Activated CD8-positive, alpha-beta T cell treated with anti-CD3 and anti-CD28 coated beads for 36 hours (primary cell): ENCODE results near the gene THOC7. TPM values are rescaled to one million over a fixed set of nuclear protein-coding genes. Genes with fewer than 3 reads are reported as not detected.

Experiments
- ATAC-seq: fragments of 200-7000 bp; cut with Tn5 transposase; one replicate; pipeline ENCODE4 v1.10.0; 2021; ENCODE audit warnings: mild to moderate bottlenecking, moderate library complexity
- CTCF ChIA-PET: fragments of 350-600 bp; sonication (Branson Sonifier 250); formaldehyde crosslinking; loops from one replicate; lab custom pipeline; 2021; ENCODE audit warnings: antibody characterized with exemption; lab: Charles Lee
- POLR2A ChIA-PET: fragments of 350-600 bp; sonication (Branson Sonifier 250); formaldehyde crosslinking; loops from one replicate; lab custom pipeline; 2021; ENCODE audit warnings: antibody characterized with exemption; lab: Charles Lee
- DNase-seq: peaks from one replicate; pipeline ENCODE4 v3.0.0-alpha.2; 2020
- H3K27ac Mint-ChIP-seq: one replicate; pipeline ENCODE4 v1.8.0; 2021; ENCODE audit warnings: mild to moderate bottlenecking, mixed read lengths
- H3K27me3 Mint-ChIP-seq: one replicate; pipeline ENCODE4 v1.8.0; 2021; ENCODE audit warnings: mixed read lengths
- H3K36me3 Mint-ChIP-seq: one replicate; pipeline ENCODE4 v1.8.0; 2021; ENCODE audit warnings: low read depth, mixed read lengths
- H3K4me1 Mint-ChIP-seq: one replicate; pipeline ENCODE4 v1.8.0; 2021; ENCODE audit warnings: low read depth, mixed read lengths
- H3K4me3 Mint-ChIP-seq: one replicate; pipeline ENCODE4 v1.8.0; 2021; ENCODE audit warnings: mild to moderate bottlenecking, moderate library complexity, mixed read lengths
- H3K9me3 Mint-ChIP-seq: one replicate; pipeline ENCODE4 v1.8.0; 2021; ENCODE audit warnings: mixed read lengths
- intact Hi-C: fragments of 100-400 bp; cut with micrococcal nuclease; formaldehyde crosslinking; loops from one replicate; pipeline ENCODE4 v1.10.0; 2022
- total RNA-seq, 2 experiments: library from RNA; stranded (reverse); gene quantifications; one replicate each; pipeline ENCODE4 v1.2.3, GENCODE V29; 2021
- TF ChIP-seq, protein P1 (sequence below): fragments of 200-600 bp; IDR thresholded peaks from one replicate; pipeline ENCODE4 v1.8.0; 2022; ENCODE audit warnings: antibody characterized with exemption, mild to moderate bottlenecking

Gene THOC7
- total RNA-seq: 10 to 100 TPM; 85.0 to 85.5 TPM

DNA sequence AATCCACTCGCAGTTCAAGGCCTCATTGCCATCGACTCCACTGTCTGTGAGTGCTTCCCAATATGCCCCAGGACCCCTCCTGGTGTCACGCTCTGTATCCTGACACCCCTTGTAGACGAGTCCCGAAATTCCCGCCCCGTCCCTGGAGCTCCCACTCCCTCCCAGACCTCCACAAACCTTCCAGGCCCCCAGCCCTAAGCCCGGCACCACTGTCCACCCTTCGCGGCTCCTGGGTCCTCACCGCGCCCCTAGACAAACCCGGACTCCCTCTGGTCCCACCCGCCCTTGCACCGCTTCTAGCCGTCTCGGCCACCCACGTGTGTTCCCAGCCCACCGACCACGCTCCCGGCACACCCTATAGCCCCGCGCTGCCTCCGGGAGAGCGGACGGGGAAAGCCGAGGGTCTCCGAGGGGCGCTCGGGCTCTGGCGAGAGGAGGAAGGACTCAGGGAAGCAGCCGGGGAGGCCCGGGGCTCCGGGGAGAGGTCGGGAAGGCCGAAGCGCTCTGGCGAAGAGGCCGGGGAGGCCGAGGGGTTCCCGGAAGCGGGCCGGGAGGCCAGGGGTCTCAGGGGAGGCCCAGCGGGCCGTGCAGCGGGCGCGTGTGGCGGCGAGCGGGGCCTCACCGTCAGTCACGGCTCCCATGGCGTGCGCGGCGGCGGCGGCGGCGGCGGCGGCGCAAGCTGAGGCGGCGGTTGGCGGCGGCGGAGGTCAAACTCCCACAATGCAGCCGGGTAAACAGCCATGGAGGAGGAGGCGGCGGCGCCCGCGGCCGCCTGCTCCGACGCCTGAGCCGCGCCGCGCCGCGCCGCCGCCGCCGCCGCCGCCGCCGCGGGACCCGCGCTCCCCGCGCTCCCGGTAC, at the start of gene THOC7, which contains the start of gene ATXN7:
TSS of gene THOC7 (minus strand) at position 656 of the 858 bp plus-strand sequence. CDS start at position 641, 15 bp downstream.
TSS of gene ATXN7 (plus strand) at position 718 of the 858 bp plus-strand sequence. CDS start 48,732 bp downstream, outside the sequence.
- intact Hi-C loops: loop anchor here (5.0 kb wide), 1 partner anchor 49 kb away; the partner anchor contains the start of gene SCAANT1
- no peaks in the 10 kb centered on the region for H3K9me3 Mint-ChIP-seq
- H3K4me3 Mint-ChIP-seq: peak within 1 kb of the TSS; percentile 94
- POLR2A ChIA-PET: interaction anchor here (0.8 to 2.2 kb wide), 4 partner anchors 10 to 37 kb away, joined by 3 to 6 read pairs (median 4); no protein-coding TSS in a partner anchor
- no peaks in the 10 kb centered on the region for H3K27me3 Mint-ChIP-seq
- CTCF ChIA-PET: no interaction called here
- TF ChIP-seq, protein P1, sequence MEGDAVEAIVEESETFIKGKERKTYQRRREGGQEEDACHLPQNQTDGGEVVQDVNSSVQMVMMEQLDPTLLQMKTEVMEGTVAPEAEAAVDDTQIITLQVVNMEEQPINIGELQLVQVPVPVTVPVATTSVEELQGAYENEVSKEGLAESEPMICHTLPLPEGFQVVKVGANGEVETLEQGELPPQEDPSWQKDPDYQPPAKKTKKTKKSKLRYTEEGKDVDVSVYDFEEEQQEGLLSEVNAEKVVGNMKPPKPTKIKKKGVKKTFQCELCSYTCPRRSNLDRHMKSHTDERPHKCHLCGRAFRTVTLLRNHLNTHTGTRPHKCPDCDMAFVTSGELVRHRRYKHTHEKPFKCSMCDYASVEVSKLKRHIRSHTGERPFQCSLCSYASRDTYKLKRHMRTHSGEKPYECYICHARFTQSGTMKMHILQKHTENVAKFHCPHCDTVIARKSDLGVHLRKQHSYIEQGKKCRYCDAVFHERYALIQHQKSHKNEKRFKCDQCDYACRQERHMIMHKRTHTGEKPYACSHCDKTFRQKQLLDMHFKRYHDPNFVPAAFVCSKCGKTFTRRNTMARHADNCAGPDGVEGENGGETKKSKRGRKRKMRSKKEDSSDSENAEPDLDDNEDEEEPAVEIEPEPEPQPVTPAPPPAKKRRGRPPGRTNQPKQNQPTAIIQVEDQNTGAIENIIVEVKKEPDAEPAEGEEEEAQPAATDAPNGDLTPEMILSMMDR: no peak
- H3K36me3 Mint-ChIP-seq: peaks cover 35% of the 10 kb centered on the region
- peak within 1 kb of the TSS; percentile 96 for H3K27ac Mint-ChIP-seq
- peaks cover 48% of the 10 kb centered on the region for H3K4me1 Mint-ChIP-seq
- peak; percentile 72 for DNase-seq
- ATAC-seq: peak; percentile 69

DNA sequence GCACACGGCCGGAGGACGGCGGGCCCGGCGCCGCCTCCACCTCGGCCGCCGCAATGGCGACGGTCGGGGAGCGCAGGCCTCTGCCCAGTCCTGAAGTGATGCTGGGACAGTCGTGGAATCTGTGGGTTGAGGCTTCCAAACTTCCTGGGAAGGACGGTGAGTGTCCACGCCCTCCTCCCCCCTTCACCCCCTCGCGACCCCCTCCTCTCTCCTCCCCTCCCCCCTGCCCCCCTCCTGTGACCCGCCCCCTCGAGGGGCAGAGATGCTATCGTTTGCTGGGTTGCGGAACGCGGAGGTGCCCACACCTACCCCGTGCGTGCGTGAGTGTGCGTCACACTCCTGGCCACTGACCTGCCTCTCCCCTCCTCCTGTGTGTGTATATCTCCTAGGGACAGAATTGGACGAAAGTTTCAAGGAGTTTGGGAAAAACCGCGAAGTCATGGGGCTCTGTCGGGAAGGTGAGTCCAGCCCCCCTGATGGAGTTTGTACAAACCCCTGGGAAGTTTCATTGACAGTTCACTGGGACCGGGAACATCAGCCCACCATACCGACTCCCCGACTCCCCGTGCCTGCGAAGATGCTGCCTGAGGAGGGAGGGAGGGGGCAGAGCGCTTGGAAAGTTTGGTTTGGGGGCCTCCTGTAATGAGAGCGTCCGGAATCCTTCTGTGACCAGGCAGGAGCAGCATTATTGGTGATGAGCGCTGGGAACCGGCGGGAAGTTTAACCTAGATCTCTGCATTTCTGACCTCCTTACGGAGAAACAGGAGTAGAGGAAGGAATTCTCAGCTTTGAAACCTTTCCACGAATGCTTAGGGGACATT, 49.4 kb upstream of the THOC7 start:
- intact Hi-C loops: loop anchor here (5.0 to 10.0 kb wide), 2 partner anchors 51 to 52 kb away; partner anchors contain the start of genes ATXN7 and THOC7
- TF ChIP-seq, protein P1: no peak
- ChIA-PET CTCF (interaction anchor here (0.9 to 1.5 kb wide), 4 partner anchors 21 to 60 kb away, joined by 3 read pairs; no protein-coding TSS in a partner anchor), POLR2A (interaction anchor here (0.7 to 1.8 kb wide), 6 partner anchors 15 to 65 kb away, joined by 3 to 6 read pairs (median 3); no protein-coding TSS in a partner anchor)
- Mint-ChIP-seq H3K36me3 (peaks cover 40% of the 10 kb centered on the region), H3K27me3 (no peaks in the 10 kb centered on the region), H3K4me3 (peak overlapping the region; percentile 89), H3K9me3 (no peaks in the 10 kb centered on the region), H3K4me1 (peaks cover 45% of the 10 kb centered on the region), H3K27ac (peak overlapping the region; percentile 93)
- DNase-seq: peak; percentile 64
- ATAC-seq: peak; percentile 40

DNA sequence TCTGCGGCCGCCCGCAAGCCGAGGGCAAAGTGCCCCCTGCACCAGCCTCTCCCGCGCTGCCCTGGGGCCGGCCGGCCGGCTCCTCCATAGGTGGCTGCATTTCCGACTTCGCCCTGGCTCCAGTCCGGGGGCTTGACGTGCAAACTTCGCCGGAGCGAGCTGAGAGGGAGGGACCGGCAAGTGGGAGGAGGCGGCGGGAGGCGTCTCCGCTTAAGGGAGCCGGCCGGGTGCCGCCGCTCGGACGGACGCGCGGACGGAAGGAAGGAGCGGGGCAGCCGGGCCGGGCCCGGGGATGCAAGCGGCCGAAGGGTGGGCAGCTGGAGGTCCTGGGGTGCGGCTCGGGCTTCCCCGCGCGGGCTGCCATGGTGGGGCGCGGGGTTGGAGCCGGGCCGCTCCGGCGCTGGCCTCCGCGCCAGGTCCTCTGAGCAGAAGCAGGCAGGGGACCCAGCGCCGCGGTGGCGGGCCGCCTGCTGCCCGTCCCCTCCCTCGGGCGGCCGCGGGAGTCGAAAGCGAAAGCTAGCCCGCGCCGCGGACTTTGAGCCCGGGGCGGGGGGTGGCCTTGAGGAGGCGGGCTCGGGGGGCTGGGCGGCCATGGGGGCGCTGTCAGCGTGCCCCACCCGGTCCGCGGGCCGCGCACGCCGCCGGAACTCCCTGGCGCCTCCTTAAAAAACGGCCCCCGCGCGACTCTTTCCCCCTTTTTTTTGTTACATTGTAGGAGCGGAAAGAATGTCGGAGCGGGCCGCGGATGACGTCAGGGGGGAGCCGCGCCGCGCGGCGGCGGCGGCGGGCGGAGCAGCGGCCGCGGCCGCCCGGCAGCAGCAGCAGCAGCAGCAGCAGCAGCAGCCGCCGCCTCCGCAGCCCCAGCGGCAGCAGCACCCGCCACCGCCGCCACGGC, 48.5 kb upstream of the THOC7 start, which contains the start of gene SCAANT1:
TSS of gene SCAANT1 (minus strand) at position 511 of the 895 bp plus-strand sequence.
- intact Hi-C loops: loop anchor here (5.0 to 10.0 kb wide), 2 partner anchors 50 to 53 kb away; partner anchors contain the start of genes ATXN7 and THOC7
- POLR2A ChIA-PET: interaction anchor here (0.6 to 1.8 kb wide), 6 partner anchors 11 to 66 kb away, joined by 3 to 6 read pairs (median 4); no protein-coding TSS in a partner anchor
- H3K4me3 Mint-ChIP-seq: peak within 1 kb of the TSS; percentile 92
- TF ChIP-seq, protein P1: no peak
- peaks cover 37% of the 10 kb centered on the region for H3K4me1 Mint-ChIP-seq
- ATAC-seq (peak; percentile 76), DNase-seq (peak; percentile 83)
- H3K27me3 Mint-ChIP-seq: no peaks in the 10 kb centered on the region
- peaks cover 31% of the 10 kb centered on the region for H3K36me3 Mint-ChIP-seq
- CTCF ChIA-PET: interaction anchor here (0.9 to 1.9 kb wide), 6 partner anchors 18 to 67 kb away, joined by 3 to 5 read pairs (median 3); no protein-coding TSS in a partner anchor
- H3K9me3 Mint-ChIP-seq: no peaks in the 10 kb centered on the region
- peak within 1 kb of the TSS; percentile 97 for H3K27ac Mint-ChIP-seq

DNA sequence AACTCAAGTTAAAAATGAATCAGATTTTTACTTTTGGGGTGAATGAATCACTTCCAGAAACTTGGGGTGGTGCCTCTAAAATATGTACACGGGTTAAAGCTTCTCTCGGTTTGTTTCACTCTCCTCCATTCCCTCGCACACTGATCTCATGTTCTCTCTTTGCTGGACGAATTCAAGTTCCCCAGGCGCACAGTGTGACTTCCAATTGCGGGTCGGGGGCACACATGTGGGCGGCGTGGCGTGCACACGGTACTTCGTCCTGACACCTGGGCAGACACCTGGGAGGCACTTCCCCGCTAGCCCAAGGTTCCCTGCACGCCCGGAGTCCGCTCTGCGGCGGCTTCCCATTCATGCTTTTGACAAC, 47.9 kb upstream of the THOC7 start:
- peak overlapping the region; percentile 97 for H3K27ac Mint-ChIP-seq
- H3K4me1 Mint-ChIP-seq: peaks cover 34% of the 10 kb centered on the region
- TF ChIP-seq, protein P1: no peak
- ChIA-PET CTCF (interaction anchor here (1.1 to 1.9 kb wide), 5 partner anchors 17 to 68 kb away, joined by 3 to 5 read pairs (median 3); no protein-coding TSS in a partner anchor), POLR2A (interaction anchor here (0.6 to 1.8 kb wide), 7 partner anchors 10 to 69 kb away, joined by 3 to 6 read pairs (median 3); no protein-coding TSS in a partner anchor)
- H3K9me3 Mint-ChIP-seq: no peaks in the 10 kb centered on the region
- peaks cover 26% of the 10 kb centered on the region for H3K36me3 Mint-ChIP-seq
- ATAC-seq (peak; percentile 31), DNase-seq (peak; percentile 60)
- intact Hi-C loops: loop anchor here (5.0 to 10.0 kb wide), 2 partner anchors 49 to 53 kb away; partner anchors contain the start of genes ATXN7 and THOC7
- H3K4me3 Mint-ChIP-seq: peak overlapping the region; percentile 92
- no peaks in the 10 kb centered on the region for H3K27me3 Mint-ChIP-seq
